ENCODE results near the gene URI1. TPM values are rescaled to one million over a fixed set of nuclear protein-coding genes. Genes with fewer than 3 reads are reported as not detected.

Gene URI1
- total RNA-seq, 1 experiment from 2014 or later = 56.0 TPM

DNA sequence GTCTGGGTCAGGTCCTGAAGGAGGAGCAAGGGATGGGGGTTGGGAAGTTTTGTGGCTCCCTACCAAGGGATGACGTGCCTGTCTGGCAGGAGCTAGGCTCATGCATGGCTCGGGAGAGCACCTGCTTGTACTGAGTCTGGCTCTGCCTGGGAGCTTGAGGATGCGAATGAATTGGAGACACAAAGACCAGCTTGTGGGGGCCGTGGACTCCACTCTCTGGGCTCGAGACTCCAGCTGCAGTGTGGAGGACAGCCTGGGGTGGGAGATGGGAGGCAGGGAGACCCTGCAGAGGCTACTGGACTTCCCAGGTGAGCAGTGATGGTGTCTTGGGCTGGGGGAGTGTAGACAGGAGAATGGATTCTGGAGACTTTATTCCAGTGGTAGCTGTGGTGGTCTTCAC, 15.2 kb upstream of the URI1 start:
- CTCF ChIA-PET = no interaction called here
- Histone ChIP-seq H3K4me2 (no peak overlapping the region), H3K4me3 (no peak overlapping the region), H3K9me3 (ENCODE audit: insufficient read depth, low read depth) (no peaks in the 10 kb centered on the region), H3K9me2 (ENCODE audit: insufficient read depth) (no peaks in the 10 kb centered on the region), H3F3A (ENCODE audit: insufficient read depth, low read depth) (no peaks in the 10 kb centered on the region), H3K36me3 (ENCODE audit: low read depth) (no peaks in the 10 kb centered on the region), H3K27ac (no peak overlapping the region), H4K20me1 (ENCODE audit: insufficient read depth) (no peaks in the 10 kb centered on the region), H3K79me2 (ENCODE audit: low read depth) (no peaks in the 10 kb centered on the region), H3K27me3 (ENCODE audit: insufficient read depth, low read depth) (peaks cover 21% of the 10 kb centered on the region), H2AFZ (no peak overlapping the region), H3K4me1 (replicated peaks; ENCODE audit: insufficient read depth) (no peaks in the 10 kb centered on the region)
- POLR2A ChIA-PET (ENCODE audit: unreplicated experiment) = no interaction called here
- no peak for DNase-seq
- BruUV-seq (replicated peaks) = no TSS peak
- TF ChIP-seq CTCF (conservative IDR thresholded peaks at IDR 0.05) (no peak), EZH2 (IDR thresholded peaks at IDR 0.05; ENCODE audit: low read depth) (no peak)
- intact Hi-C loops (cut with micrococcal nuclease; ENCODE audit: unreplicated experiment) = no loop called here

DNA sequence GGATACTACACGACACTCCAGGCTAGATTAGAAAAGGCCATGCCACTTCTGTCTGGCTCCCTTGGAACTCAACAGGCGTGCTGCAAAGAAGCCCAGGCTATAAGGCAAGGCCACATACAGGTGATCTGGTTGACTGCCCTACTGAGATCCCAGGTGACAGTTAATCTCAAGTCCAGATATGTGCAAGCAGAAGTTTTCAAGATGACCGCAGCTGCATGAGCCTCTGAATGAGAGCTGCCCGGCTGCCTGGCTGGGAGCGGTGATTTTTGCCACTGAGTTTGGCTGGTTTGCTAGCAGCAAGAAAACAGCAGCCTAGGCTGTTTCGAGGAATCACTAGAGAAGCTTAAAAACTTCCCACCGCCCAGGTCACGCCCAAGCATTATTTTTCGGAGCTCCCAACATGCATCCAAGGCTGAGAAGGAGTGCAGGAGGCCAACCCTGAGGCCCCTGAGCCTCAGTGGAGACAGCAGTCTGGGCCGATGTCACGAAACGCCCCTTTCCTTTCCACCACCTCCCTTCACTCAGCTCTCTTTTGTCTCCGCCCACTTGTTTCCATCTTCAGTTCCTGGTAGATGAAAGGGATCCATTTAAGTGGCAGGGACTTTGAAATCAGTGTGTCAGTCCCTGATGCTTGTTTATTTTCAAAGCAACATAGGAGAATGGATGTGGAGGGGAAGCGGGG, 14.0 kb upstream of the URI1 start:
- no peaks in the 10 kb centered on the region for H3K9me2 ChIP-seq (ENCODE audit: insufficient read depth)
- peaks cover 21% of the 10 kb centered on the region for H3K27me3 ChIP-seq (ENCODE audit: insufficient read depth, low read depth)
- H3K4me2 ChIP-seq = no peak overlapping the region
- H4K20me1 ChIP-seq (ENCODE audit: insufficient read depth) = no peaks in the 10 kb centered on the region
- POLR2A ChIA-PET (ENCODE audit: unreplicated experiment) = no interaction called here
- no peak overlapping the region; the same call in 1 of the 2 replicates for H2AFZ ChIP-seq
- no peaks in the 10 kb centered on the region for H3K4me1 ChIP-seq (replicated peaks; ENCODE audit: insufficient read depth)
- no peak overlapping the region for H3K27ac ChIP-seq
- CTCF ChIA-PET = no interaction called here
- no peaks in the 10 kb centered on the region for H3K9me3 ChIP-seq (ENCODE audit: insufficient read depth, low read depth)
- intact Hi-C loops (cut with micrococcal nuclease; ENCODE audit: unreplicated experiment) = no loop called here
- H3F3A ChIP-seq (ENCODE audit: insufficient read depth, low read depth) = no peaks in the 10 kb centered on the region
- no TSS peak for BruUV-seq (replicated peaks)
- DNase-seq = no peak
- TF ChIP-seq EZH2 (IDR thresholded peaks at IDR 0.05; ENCODE audit: low read depth) (no peak), CTCF (conservative IDR thresholded peaks at IDR 0.05) (no peak)
- H3K36me3 ChIP-seq (ENCODE audit: low read depth) = no peaks in the 10 kb centered on the region
- no peaks in the 10 kb centered on the region for H3K79me2 ChIP-seq (ENCODE audit: low read depth)
- no peak overlapping the region for H3K4me3 ChIP-seq

- Histone ChIP-seq H4K20me1 (ENCODE audit: insufficient read depth) (no peaks in the 10 kb centered on the region), H3K79me2 (ENCODE audit: low read depth) (no peaks in the 10 kb centered on the region), H3K27ac (no peak overlapping the region), H3F3A (ENCODE audit: insufficient read depth, low read depth) (no peaks in the 10 kb centered on the region), H3K36me3 (ENCODE audit: low read depth) (no peaks in the 10 kb centered on the region), H3K27me3 (ENCODE audit: insufficient read depth, low read depth) (peaks cover 16% of the 10 kb centered on the region), H3K9me2 (ENCODE audit: insufficient read depth) (no peaks in the 10 kb centered on the region), H3K4me3 (no peak overlapping the region), H2AFZ (no peak overlapping the region), H3K9me3 (ENCODE audit: insufficient read depth, low read depth) (no peaks in the 10 kb centered on the region), H3K4me2 (no peak overlapping the region), H3K4me1 (replicated peaks; ENCODE audit: insufficient read depth) (no peaks in the 10 kb centered on the region)
- no TSS peak for BruUV-seq (replicated peaks)
- no peak for DNase-seq
- ChIA-PET POLR2A (ENCODE audit: unreplicated experiment) (no interaction called here), CTCF (no interaction called here)
- TF ChIP-seq EZH2 (IDR thresholded peaks at IDR 0.05; ENCODE audit: low read depth) = no peak
- TF ChIP-seq CTCF (conservative IDR thresholded peaks at IDR 0.05) = no peak
- intact Hi-C loops (cut with micrococcal nuclease; ENCODE audit: unreplicated experiment) = no loop called here
Measured at GRCh38 chr19:29928831-29929230, 13.2 kb upstream of the URI1 start.

Data from PC-9 (cell line).